IPS-18a (cell line): Measurements from ENCODE around the gene LONP2.

Experiments used
- H3K27ac ChIP-seq: one replicate; pipeline ENCODE4 v1.5.1; 2013; ENCODE audit warnings: low read length
- H3K27me3 ChIP-seq: one replicate; pipeline ENCODE4 v1.6.1; 2013; ENCODE audit warnings: mild to moderate bottlenecking, low read length; ENCODE audit not compliant: control insufficient read depth, insufficient read depth
- H3K36me3 ChIP-seq: one replicate; pipeline ENCODE4 v1.6.1; 2013; ENCODE audit warnings: low read depth, low read length; ENCODE audit not compliant: control insufficient read depth
- H3K4me1 ChIP-seq: one replicate; pipeline ENCODE4 v1.6.1; 2013; ENCODE audit warnings: low read depth, low read length; ENCODE audit not compliant: control insufficient read depth
- H3K4me3 ChIP-seq: one replicate; pipeline ENCODE4 v1.5.1; 2013; ENCODE audit warnings: low read length
- H3K9ac ChIP-seq: one replicate; pipeline ENCODE4 v1.6.1; 2013; ENCODE audit warnings: mild to moderate bottlenecking, low read length, moderate library complexity
- H3K9me3 ChIP-seq: one replicate; pipeline ENCODE4 v1.6.1; 2013; ENCODE audit warnings: low read depth, low read length; ENCODE audit not compliant: control insufficient read depth

The LONP2 gene

GRCh38 chr16:48244863-48245195 lies 729 bp downstream of the LONP2 start:
- H3K36me3 ChIP-seq = no peaks in the 10 kb centered on the region
- no peaks in the 10 kb centered on the region for H3K9me3 ChIP-seq
- H3K4me1 ChIP-seq = peaks cover 5% of the 10 kb centered on the region
- H3K27me3 ChIP-seq = no peaks in the 10 kb centered on the region
- H3K27ac ChIP-seq = no peak overlapping the region
- peak overlapping the region; percentile 96 for H3K4me3 ChIP-seq
- H3K9ac ChIP-seq = peak overlapping the region; percentile 60

- Histone ChIP-seq H3K36me3 (no peaks in the 10 kb centered on the region), H3K4me3 (no peak overlapping the region), H3K27me3 (no peaks in the 10 kb centered on the region), H3K27ac (no peak overlapping the region), H3K9ac (no peak overlapping the region), H3K9me3 (no peaks in the 10 kb centered on the region), H3K4me1 (peaks cover 5% of the 10 kb centered on the region)
These were observed 2.0 kb downstream of the LONP2 start for GRCh38 chr16:48246066-48246465.

GRCh38 chr16:48247311-48247710 lies 3.2 kb downstream of the LONP2 start, which contains the start of gene ABCC11:
TSS of gene ABCC11 (minus strand) at chr16:48247539. CDS start at chr16:48231921, 15,618 bp downstream.
- Histone ChIP-seq H3K36me3 (no peaks in the 10 kb centered on the region), H3K27ac (no peak within 1 kb of the TSS), H3K4me1 (peaks cover 5% of the 10 kb centered on the region), H3K9me3 (no peaks in the 10 kb centered on the region), H3K9ac (no peak within 1 kb of the TSS), H3K27me3 (no peaks in the 10 kb centered on the region), H3K4me3 (no peak within 1 kb of the TSS)

GRCh38 chr16:48250520-48251278 lies 6.6 kb downstream of the LONP2 start:
- Histone ChIP-seq H3K27ac (no peak overlapping the region), H3K4me1 (no peaks in the 10 kb centered on the region), H3K27me3 (no peaks in the 10 kb centered on the region), H3K4me3 (no peak overlapping the region), H3K9me3 (no peaks in the 10 kb centered on the region), H3K36me3 (no peaks in the 10 kb centered on the region), H3K9ac (no peak overlapping the region)

- no peaks in the 10 kb centered on the region for H3K27me3 ChIP-seq
- H3K4me3 ChIP-seq = no peak overlapping the region
- H3K9me3 ChIP-seq = no peaks in the 10 kb centered on the region
- H3K4me1 ChIP-seq = no peaks in the 10 kb centered on the region
- peaks cover 4% of the 10 kb centered on the region for H3K36me3 ChIP-seq
- no peak overlapping the region for H3K9ac ChIP-seq
- no peak overlapping the region for H3K27ac ChIP-seq
These were observed 7.9 kb downstream of the LONP2 start for GRCh38 chr16:48252013-48252412.

- Histone ChIP-seq H3K27me3 (no peaks in the 10 kb centered on the region), H3K9me3 (no peaks in the 10 kb centered on the region), H3K4me3 (no peak overlapping the region), H3K36me3 (peaks cover 21% of the 10 kb centered on the region), H3K4me1 (no peaks in the 10 kb centered on the region), H3K27ac (no peak overlapping the region), H3K9ac (no peak overlapping the region)
These were observed 12.6 kb downstream of the LONP2 start for GRCh38 chr16:48256579-48257177.

- H3K27ac ChIP-seq = no peak overlapping the region
- H3K4me1 ChIP-seq = no peaks in the 10 kb centered on the region
- no peak overlapping the region for H3K9ac ChIP-seq
- peaks cover 45% of the 10 kb centered on the region for H3K36me3 ChIP-seq
- H3K27me3 ChIP-seq = no peaks in the 10 kb centered on the region
- H3K4me3 ChIP-seq = no peak overlapping the region
- no peaks in the 10 kb centered on the region for H3K9me3 ChIP-seq
These were observed 17.5 kb downstream of the LONP2 start for GRCh38 chr16:48261569-48261968.

GRCh38 chr16:48262631-48263030 lies 18.5 kb downstream of the LONP2 start:
- Histone ChIP-seq H3K4me1 (no peaks in the 10 kb centered on the region), H3K9ac (no peak overlapping the region), H3K9me3 (no peaks in the 10 kb centered on the region), H3K27ac (no peak overlapping the region), H3K27me3 (no peaks in the 10 kb centered on the region), H3K36me3 (peaks cover 43% of the 10 kb centered on the region), H3K4me3 (no peak overlapping the region)

GRCh38 chr16:48269011-48269410 lies 24.9 kb downstream of the LONP2 start:
- Histone ChIP-seq H3K27me3 (no peaks in the 10 kb centered on the region), H3K4me3 (no peak overlapping the region), H3K9me3 (no peaks in the 10 kb centered on the region), H3K27ac (no peak overlapping the region), H3K36me3 (peaks cover 21% of the 10 kb centered on the region), H3K4me1 (no peaks in the 10 kb centered on the region), H3K9ac (no peak overlapping the region)

GRCh38 chr16:48271728-48272127 lies 27.6 kb downstream of the LONP2 start:
- no peaks in the 10 kb centered on the region for H3K4me1 ChIP-seq
- no peaks in the 10 kb centered on the region for H3K9me3 ChIP-seq
- no peak overlapping the region for H3K4me3 ChIP-seq
- peaks cover 10% of the 10 kb centered on the region for H3K36me3 ChIP-seq
- H3K9ac ChIP-seq = no peak overlapping the region
- H3K27me3 ChIP-seq = no peaks in the 10 kb centered on the region
- H3K27ac ChIP-seq = no peak overlapping the region

GRCh38 chr16:48272837-48273421 lies 28.8 kb downstream of the LONP2 start:
- no peak overlapping the region for H3K27ac ChIP-seq
- peaks cover 13% of the 10 kb centered on the region for H3K36me3 ChIP-seq
- no peak overlapping the region for H3K9ac ChIP-seq
- no peaks in the 10 kb centered on the region for H3K4me1 ChIP-seq
- H3K4me3 ChIP-seq = no peak overlapping the region
- H3K27me3 ChIP-seq = no peaks in the 10 kb centered on the region
- H3K9me3 ChIP-seq = no peaks in the 10 kb centered on the region

- H3K27me3 ChIP-seq = no peaks in the 10 kb centered on the region
- H3K4me3 ChIP-seq = no peak overlapping the region
- H3K4me1 ChIP-seq = no peaks in the 10 kb centered on the region
- no peaks in the 10 kb centered on the region for H3K9me3 ChIP-seq
- no peak overlapping the region for H3K27ac ChIP-seq
- H3K36me3 ChIP-seq = peaks cover 16% of the 10 kb centered on the region
- no peak overlapping the region for H3K9ac ChIP-seq
These were observed 30.4 kb downstream of the LONP2 start for GRCh38 chr16:48274476-48274875.
